Large intestine (tissue), 3 donors: ENCODE measurements around the gene COPA. TPM values are rescaled to one million over a fixed set of nuclear protein-coding genes. Genes with fewer than 3 reads are reported as not detected.

Experiments
- DNase-seq, 2 donors: peaks; one replicate each; pipeline versions ENCODE4 v3.0.0 to v3.0.0-alpha.2; 2013
- H3K27ac ChIP-seq: one replicate; pipeline ENCODE4 v1.5.1; 2013; ENCODE audit warnings: low read length
- H3K27me3 ChIP-seq: 2 replicates; pipeline ENCODE4 v1.6.1; 2013; ENCODE audit warnings: low read length; ENCODE audit not compliant: control insufficient read depth, insufficient read depth
- H3K36me3 ChIP-seq: 2 replicates; pipeline ENCODE4 v1.6.1; 2013; ENCODE audit warnings: low read length; ENCODE audit not compliant: control insufficient read depth, insufficient read depth
- H3K4me1 ChIP-seq: one replicate; pipeline ENCODE4 v1.6.1; 2013; ENCODE audit warnings: low read length; ENCODE audit not compliant: control insufficient read depth, insufficient read depth
- H3K4me3 ChIP-seq: one replicate; pipeline ENCODE4 v1.5.1; 2013; ENCODE audit warnings: low read length
- H3K9me3 ChIP-seq: one replicate; pipeline ENCODE4 v1.6.1; 2013; ENCODE audit warnings: mild to moderate bottlenecking, low read depth, low read length, moderate library complexity; ENCODE audit not compliant: control insufficient read depth
- WGBS: methylation state at CpG from one replicate; pipeline ENCODE4 v1.1.5; 2013; ENCODE audit warnings: low lambda C conversion rate; ENCODE audit not compliant: insufficient coverage; 5-methylcytosine and 5-hydroxymethylcytosine counted together
- polyA plus RNA-seq: library from polyadenylated mRNA; unstranded; fragments of 120-200 nt; gene quantifications from one replicate; pipeline ENCODE4 v1.2.1, GENCODE V29; 2013

Gene COPA
- polyA plus RNA-seq, 1 donor: 137 TPM

DNA sequence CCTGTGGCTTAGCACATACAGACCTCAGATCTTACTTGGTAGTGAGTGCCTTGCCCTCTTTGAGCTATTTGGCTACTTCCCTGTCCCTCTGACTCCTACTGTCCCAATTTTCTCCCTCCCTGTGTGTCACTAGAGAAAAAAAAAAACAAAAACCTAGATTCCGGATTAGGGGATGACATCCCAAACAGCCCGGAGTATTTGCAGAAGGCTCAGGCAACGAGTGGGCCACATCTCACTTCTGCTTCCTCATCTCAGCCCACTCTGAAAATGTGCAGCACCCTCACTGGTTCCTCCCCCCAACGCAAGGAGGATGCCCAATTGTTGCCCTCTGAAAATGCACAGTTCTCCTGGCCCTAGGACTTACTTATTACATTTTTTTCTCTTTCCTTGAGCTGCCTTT lies 28.7 kb upstream of the COPA start:
- H3K27ac ChIP-seq: no peak overlapping the region
- H3K27me3 ChIP-seq: no peaks in the 10 kb centered on the region
- H3K36me3 ChIP-seq: no peaks in the 10 kb centered on the region
- no peak overlapping the region for H3K4me3 ChIP-seq
- no peaks in the 10 kb centered on the region for H3K9me3 ChIP-seq
- WGBS: no CpG with 5 or more reads among the region's 4 CpGs
- DNase-seq: no peak
- H3K4me1 ChIP-seq: peaks cover 9% of the 10 kb centered on the region

DNA sequence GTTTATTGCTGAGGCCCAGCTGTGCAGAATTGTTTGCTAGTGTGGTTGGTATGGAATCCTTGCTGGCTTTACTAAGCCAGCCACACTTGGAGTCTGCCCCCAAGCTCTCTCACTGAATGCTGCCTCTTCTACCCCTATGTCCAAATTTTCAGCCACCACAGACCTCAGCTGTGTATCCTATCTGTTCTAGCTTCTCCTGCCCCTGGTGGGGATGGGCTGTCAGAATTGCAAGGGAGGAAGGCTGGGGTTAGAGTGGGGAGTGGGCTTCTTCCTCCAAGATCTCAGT lies 28.2 kb upstream of the COPA start:
- no peaks in the 10 kb centered on the region for H3K36me3 ChIP-seq
- H3K4me1 ChIP-seq: peaks cover 7% of the 10 kb centered on the region
- DNase-seq: no peak
- H3K9me3 ChIP-seq: no peaks in the 10 kb centered on the region
- H3K27me3 ChIP-seq: no peaks in the 10 kb centered on the region
- no peak overlapping the region for H3K4me3 ChIP-seq
- no peak overlapping the region for H3K27ac ChIP-seq

DNA sequence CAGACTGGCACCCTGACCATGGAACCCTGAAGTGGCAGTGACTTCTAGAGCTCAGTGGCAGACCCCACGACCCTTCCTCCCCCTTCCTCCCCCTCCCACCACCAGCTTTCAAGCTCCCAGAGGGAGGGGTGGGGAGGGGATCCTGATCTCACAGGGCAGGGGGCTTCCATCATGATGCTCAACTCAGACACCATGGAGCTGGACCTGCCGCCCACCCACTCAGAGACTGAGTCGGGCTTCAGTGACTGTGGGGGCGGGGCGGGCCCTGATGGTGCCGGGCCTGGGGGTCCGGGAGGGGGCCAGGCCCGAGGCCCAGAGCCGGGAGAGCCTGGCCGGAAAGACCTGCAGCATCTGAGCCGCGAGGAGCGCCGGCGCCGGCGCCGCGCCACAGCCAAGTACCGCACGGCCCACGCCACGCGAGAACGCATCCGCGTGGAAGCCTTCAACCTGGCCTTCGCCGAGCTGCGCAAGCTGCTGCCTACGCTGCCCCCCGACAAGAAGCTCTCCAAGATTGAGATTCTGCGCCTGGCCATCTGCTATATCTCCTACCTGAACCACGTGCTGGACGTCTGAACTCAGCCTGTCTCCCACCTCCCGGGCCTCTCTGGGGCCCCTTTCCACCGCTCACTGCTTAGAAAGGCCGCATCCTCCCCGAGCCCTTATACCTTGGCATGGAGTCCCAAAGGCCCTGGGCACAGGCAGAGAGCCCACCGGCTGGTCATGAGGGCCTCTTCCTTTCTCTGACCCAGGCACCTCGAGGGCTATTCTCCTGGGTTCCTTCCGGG lies 27.7 kb upstream of the COPA start:
- H3K4me1 ChIP-seq: peaks cover 3% of the 10 kb centered on the region
- H3K27ac ChIP-seq: no peak overlapping the region
- no peaks in the 10 kb centered on the region for H3K36me3 ChIP-seq
- no CpG with 5 or more reads among the region's 42 CpGs for WGBS
- no peak for DNase-seq
- H3K9me3 ChIP-seq: no peaks in the 10 kb centered on the region
- no peak overlapping the region for H3K4me3 ChIP-seq
- no peaks in the 10 kb centered on the region for H3K27me3 ChIP-seq

DNA sequence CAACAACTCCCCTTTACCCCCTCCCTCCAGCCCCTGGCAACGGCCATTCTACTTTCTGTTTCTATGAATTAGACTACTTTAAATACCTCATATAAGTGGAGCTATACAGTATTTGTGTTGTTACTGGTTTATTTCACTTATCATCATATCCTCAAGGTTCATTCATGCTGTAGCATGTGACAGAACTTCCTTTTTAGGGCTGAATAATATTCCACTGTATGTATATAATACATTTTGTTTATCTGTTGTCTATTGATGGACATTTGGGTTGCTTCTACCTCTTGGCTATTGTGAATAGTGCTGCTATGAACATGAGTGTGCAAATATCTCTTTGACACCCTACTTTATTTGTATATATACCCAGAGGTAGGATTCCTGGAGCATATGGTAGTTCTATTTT lies 26.0 kb upstream of the COPA start:
- Histone ChIP-seq H3K4me1 (peaks cover 2% of the 10 kb centered on the region), H3K4me3 (no peak overlapping the region), H3K36me3 (no peaks in the 10 kb centered on the region), H3K27ac (no peak overlapping the region), H3K27me3 (no peaks in the 10 kb centered on the region), H3K9me3 (no peaks in the 10 kb centered on the region)
- WGBS: no CpG with 5 or more reads among the region's 1 CpG
- no peak for DNase-seq

DNA sequence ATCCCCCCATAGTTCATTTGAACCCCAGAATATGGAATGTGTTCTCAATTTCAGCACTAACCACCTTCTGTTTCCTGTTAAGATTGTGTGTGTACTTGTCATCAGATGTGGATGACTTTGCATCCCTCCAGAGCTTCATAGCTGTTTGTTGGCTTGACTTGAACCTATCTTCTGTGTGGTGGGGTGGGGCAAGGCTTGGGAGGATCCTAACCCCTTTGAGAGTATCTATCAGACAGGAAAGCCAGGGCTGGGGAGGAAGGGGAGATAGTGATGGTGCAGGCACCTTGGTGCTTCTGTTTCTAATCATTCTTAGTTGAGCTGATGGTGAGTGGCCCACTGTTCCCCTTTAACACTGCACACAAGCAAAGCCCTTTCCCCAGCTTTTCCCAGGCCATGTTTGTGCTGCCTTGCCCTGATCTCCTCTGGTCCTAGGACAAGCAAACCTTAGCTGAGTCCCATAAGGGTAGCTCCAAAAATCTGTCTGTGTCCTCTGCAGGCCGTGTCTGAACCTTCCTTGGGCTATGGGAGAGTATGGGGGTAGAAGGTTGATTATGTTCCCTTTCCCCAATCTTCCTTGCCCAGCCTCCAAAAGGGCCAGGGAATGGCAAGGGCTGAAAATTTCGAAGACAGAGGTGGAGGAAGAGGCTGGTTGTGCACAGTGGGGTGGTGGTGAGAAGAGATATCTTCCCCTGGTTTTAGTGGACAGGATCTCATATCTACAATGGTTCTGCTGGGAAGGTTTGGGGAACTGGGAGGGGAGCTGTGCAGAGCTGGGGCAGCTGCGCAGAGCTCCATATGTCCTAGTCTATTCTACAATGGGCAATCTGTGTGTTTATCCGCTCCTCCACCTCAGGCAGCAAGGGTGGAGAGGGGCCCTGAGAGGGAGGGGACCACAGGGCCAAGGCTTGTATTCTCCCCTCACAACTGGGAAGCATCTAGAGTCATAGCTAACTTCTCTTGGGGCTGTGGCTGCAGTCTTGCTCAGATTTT lies 25.2 kb upstream of the COPA start:
- DNase-seq: no peak
- Histone ChIP-seq H3K9me3 (no peaks in the 10 kb centered on the region), H3K4me1 (peaks cover 2% of the 10 kb centered on the region), H3K27ac (no peak overlapping the region), H3K27me3 (no peaks in the 10 kb centered on the region), H3K36me3 (no peaks in the 10 kb centered on the region), H3K4me3 (no peak overlapping the region)
- WGBS: no CpG with 5 or more reads among the region's 4 CpGs

DNA sequence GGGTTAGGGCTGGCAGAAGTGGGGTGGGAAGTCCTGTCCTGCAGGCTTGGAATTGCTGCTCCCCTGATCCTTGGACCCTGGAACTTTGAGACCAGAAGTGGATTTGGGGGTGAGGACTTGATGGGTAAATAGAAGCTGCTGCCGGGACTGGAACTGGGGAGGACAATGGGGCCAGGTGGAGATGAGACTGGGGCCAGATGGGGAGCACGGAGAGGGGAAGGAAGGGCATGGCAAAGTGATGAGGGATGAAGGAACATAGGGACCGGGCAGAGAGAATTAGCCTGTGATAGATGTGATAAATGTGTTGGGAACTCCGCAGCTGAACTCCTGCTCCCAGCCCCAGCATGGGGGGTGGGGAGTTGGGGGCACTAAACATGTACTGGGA lies 24.5 kb upstream of the COPA start:
- no peak for DNase-seq
- Histone ChIP-seq H3K27ac (no peak overlapping the region), H3K36me3 (no peaks in the 10 kb centered on the region), H3K4me3 (no peak overlapping the region), H3K9me3 (no peaks in the 10 kb centered on the region), H3K4me1 (peaks cover 2% of the 10 kb centered on the region), H3K27me3 (no peaks in the 10 kb centered on the region)
- WGBS: 55% methylated on average over 3 of the region's 4 CpGs

DNA sequence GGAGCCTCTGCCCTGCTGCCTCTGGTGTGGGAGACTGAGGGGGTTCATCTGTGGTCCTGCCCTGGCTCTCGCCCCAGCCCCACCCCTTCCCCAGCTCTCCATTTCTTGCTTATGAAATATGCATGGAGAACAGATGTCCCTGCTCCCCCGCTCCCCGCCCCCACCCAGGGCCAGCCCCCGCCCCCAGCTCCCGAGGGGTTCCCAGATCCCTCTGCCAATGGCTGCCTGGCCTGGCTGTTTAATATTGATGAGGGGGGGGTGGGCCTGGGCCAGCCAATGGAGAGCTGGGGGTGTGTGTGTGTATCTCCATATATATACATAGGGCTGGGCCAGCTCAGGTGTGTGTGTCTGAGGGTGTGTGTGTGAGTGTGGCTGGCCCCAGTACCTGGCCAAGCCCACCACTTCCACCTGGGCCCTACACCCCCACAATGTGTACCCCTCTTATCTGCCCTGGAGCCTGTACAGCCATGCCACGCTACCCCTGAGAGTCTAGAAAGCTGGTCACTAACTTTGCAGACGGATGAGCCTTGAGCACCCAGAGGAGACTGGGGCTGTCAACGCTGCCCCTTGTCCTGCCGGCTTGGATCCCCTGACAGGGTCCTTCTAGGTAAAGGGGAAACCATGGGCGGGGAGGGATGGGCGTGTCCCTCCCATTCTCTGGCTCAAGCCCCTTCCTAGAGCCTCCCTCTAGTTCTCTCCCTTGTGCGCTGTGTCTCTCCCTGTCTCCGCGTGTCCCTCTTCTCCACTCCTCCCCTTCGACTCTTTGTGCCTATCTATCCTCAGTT lies 23.9 kb upstream of the COPA start, which contains the start of gene NHLH1:
TSS of gene NHLH1 (plus strand) at position 341 of the 785 bp plus-strand sequence. CDS start 3,661 bp downstream, outside the sequence.
- H3K27me3 ChIP-seq: no peaks in the 10 kb centered on the region
- no peak within 1 kb of the TSS for H3K27ac ChIP-seq
- DNase-seq: no peak
- H3K36me3 ChIP-seq: no peaks in the 10 kb centered on the region
- H3K4me3 ChIP-seq: no peak within 1 kb of the TSS
- peaks cover 2% of the 10 kb centered on the region for H3K4me1 ChIP-seq
- no CpG with 5 or more reads among the region's 15 CpGs for WGBS
- H3K9me3 ChIP-seq: no peaks in the 10 kb centered on the region

DNA sequence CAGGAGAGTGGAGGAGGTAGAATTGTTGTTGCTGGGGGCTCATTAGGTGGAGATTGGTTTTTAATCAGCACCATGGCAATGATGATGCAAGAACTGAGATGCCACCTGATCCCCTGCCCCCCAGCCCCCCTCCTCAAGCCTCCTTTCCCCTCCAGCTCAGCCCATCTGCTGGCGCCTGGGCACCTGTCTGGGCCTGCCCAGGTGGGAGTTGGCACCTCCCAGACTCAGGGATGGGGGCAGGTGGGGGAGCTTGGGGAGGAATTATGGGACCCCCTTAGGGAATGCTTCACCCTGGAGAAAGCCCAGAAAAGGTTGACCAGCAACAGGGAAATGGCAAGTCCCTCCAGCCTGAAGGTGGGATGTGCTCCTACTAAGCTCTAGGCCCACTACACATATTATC lies 22.3 kb upstream of the COPA start:
- Histone ChIP-seq H3K36me3 (peaks cover 6% of the 10 kb centered on the region), H3K27ac (no peak overlapping the region), H3K4me1 (no peaks in the 10 kb centered on the region), H3K27me3 (no peaks in the 10 kb centered on the region), H3K9me3 (no peaks in the 10 kb centered on the region), H3K4me3 (no peak overlapping the region)
- WGBS: no CpG with 5 or more reads among the region's 1 CpG
- no peak for DNase-seq

DNA sequence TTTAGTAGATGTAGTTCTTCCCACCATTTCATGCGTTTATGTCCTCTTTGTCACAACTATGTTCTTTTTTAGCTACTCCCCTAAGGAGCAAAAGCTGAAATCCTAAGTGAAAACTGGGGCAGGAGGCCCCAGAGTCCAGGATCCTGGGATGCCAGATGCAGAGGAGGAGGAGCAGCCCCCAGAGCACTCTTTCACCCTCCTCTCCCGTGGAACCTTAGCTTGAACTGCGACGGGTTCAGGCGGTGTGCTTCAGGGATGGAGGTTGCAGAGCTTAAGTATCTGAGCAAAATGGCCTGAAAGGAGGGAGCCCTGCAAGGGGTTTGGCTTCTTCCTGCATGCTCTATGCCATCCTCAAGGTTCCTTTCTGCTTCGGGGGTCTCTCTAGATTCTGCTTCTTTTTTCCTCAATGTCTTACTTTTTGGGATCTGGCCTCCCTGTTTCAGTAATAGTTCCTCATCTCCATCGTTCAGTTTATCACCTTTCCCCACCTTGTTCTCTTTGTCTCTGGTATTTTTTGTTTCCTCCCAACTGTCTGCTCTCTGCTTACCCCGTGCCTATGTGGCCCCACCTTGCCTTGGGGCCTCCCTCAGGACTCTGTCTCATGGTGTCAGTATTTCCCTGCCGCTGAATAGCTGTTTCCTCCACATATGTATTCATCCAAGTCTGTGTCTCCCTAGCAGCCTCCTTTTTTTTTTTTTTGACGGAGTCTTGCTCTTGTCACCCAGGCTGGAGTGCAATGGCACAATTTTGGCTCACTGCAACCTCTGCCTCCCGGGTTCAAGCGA lies 21.1 kb upstream of the COPA start:
- H3K9me3 ChIP-seq: no peaks in the 10 kb centered on the region
- H3K4me3 ChIP-seq: no peak overlapping the region
- H3K27ac ChIP-seq: no peak overlapping the region
- H3K36me3 ChIP-seq: peaks cover 15% of the 10 kb centered on the region
- H3K4me1 ChIP-seq: no peaks in the 10 kb centered on the region
- no peaks in the 10 kb centered on the region for H3K27me3 ChIP-seq
- DNase-seq: no peak
- WGBS: 47% methylated on average over 2 of the region's 12 CpGs

DNA sequence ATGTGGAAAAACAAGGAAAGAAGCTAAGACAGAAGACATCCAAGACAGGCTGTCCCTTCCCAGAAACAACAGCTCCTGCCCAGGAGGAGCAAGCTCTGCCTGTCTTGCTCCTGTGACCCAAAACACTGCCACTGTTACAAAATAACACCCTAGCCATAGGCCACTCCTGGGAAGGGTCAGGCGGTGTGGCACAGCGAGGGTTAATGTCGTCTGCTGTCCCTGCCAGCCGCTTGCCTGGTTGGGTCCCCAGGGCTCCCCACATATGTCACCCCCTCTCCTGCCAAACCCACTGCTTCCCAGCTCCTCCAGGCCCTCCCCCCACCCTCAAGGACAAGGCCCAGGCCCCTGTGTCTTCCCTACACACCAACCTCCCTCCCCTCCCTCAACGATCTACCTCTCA lies 20.0 kb upstream of the COPA start:
- Histone ChIP-seq H3K27ac (no peak overlapping the region), H3K4me3 (no peak overlapping the region), H3K4me1 (no peaks in the 10 kb centered on the region), H3K27me3 (no peaks in the 10 kb centered on the region), H3K9me3 (no peaks in the 10 kb centered on the region), H3K36me3 (peaks cover 23% of the 10 kb centered on the region)
- DNase-seq: no peak
- no CpG with 5 or more reads among the region's 5 CpGs for WGBS
